Umbilical cord (tissue), 2 donors: ENCODE measurements around the gene NR2C2AP. TPM values are rescaled to one million over a fixed set of nuclear protein-coding genes. Genes with fewer than 3 reads are reported as not detected.

Experiments
- DNase-seq: peaks from one replicate; pipeline ENCODE4 v3.0.0-alpha.2; 2015; ENCODE audit warnings: low spot score
- total RNA-seq: library from RNA; depleted of rRNA; stranded (reverse); fragments of >200 nt; gene quantifications from one replicate; pipeline ENCODE4 v1.2.3, GENCODE V29; 2014; ENCODE audit warnings: low replicate concordance; ENCODE audit not compliant: insufficient read depth

The NR2C2AP gene
- total RNA-seq, 1 donor from 2014 or later = 4.8 TPM

DNA sequence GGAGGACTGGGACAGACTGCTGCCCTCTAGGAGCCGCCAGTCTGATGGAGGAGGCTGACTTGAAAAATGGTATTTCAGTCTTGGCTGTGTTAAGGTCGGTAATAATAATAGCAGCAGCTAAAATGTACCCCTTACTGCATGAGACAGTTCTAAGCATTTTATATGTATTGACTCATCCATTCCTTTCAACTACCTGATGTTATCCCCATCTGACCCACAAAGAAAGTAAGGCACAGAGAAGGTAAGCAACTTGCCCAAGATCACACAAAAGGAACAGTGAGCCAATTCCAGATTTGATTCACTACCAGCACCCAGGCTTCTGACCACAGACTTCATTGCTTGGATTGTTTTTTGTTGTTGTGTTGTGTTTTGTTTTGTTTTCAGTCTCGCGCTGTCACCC lies 12.6 kb upstream of the NR2C2AP start:
- no peak for DNase-seq

DNA sequence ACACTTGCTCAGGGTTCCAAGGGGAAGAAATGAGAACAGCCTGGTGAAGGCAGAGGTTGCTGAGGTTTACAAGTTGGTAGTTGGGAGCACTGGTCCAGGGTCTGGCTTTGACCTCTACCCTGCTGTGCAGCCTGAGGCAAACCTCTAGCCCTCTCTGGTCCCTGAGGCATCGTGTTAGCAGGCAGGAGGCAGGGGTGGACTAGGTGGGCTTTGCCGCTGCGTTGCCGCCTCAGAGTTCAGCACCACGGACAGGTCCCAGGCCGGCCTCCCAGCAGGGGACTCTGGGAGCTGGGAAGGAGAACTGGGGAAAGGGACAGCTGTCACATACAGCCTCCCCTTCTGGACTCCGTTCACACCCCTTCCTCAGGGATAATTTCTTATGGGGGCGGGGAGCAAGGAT lies 11.7 kb upstream of the NR2C2AP start:
- peak; percentile 44 for DNase-seq

DNA sequence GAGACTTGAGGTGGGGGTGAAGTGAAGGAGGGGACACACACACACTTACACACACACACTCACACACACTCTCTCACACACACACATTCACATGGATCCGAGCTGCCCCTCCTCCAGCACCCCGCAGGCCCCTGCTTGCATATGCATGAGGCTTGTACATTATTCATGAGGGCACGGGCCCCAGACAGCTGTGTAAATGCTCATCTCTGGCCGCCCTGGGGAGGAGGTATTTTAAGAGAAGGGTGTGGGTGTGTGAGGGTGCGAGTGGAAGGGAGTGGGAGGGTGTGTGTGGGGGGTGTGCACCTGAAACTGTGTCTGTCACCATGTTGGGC lies 10.9 kb upstream of the NR2C2AP start:
- no peak for DNase-seq

DNA sequence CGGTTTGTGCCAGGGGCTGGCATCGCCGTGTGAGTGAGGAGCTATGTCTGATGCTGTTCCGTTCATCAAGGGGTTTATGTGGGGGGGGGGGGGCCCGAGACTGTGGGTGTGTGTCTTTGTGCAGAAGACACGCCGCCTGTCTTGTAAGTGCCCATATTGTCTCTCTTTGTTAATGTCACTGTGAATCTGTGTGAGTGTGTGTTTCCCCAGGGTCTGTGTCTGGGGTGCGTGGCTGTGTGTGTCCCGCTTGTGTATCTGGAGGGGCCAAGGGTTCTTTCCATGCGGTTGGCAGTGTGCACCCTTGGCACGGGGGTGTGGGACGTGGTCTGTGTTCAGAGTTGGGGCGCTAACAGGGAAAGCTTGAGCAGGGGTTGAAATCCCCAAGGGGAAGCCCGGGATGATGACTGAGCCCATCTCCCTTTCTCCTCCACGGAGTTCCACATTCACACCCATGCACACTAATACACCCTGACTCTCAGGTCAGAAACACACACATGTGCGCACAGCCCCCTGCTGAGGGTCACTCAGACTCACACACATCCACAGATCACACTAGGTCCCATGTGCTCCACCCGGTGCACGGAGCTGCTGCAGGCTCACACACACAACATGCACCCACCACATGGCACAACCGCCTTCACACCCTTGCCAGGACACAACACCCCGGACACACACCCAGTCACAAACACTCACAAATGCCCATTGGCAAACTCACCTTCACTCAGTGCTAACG lies 10.4 kb upstream of the NR2C2AP start:
- no peak for DNase-seq

DNA sequence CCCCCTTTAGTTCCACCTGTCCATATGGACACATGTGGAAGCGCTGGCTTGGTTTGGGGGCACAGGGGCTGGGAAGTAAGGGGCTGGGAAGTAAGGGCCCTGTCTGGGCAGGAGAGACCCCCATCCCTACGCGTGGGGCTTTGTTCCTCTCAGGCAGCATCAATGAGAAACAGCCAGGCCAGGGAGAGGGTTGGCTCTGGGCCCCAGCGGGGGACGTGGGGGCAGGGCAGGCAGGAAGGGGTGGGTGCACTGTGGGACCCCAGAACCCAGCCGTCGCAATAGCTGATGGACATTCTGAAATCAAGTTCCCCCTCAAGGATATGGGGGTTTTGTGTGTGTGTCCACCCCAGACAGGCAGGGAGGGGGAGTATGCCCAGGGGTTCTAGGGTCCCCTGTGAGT lies 9.7 kb upstream of the NR2C2AP start:
- no peak for DNase-seq

DNA sequence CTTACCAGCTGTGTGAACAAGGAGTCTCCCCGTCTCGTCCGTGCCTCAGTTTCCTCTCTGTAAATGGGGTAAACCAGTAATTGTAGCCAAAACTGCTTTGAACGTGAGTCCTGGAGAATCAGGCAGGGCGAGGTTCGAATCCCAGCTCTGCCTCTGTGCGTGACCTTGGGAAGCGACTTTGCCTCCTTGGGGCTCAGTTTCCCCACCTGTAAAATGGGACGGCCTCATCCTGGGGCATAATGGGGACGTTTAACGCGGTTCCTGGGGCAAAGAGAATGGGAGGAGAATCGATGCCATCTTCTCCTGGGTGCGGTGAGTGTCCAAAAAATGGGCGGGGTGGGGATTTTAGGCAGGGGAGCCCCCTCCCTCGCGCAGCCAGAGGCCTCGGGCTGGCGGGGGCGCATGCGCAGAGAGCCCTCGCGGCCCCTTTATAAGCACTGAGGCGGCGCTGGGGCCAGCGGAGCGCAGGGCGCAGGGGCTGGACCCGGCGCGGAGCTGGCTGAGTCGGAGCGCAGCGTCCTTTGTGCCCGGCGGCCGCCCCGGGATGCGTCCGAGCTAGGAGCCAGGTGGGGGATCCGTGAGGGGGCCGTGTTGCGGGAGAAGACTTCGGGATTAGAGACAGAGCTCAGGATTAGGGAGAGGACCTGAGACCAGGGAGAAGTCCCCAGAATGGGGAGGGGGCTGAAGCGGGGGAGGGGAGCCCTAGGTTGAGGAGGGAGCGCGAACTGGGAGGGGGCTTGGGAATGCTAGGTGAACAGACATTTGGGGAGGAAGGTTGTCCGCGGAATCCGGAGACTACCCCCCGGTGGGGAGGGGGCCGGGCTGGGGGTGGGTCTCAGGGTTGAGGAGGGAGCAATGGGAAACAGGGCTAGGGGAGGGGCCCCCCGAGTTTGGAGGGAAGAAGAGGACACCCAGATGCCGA lies 8.5 kb upstream of the NR2C2AP start, which contains the start of gene NCAN:
NCAN (plus strand) TSS at position 460 of the 922 bp plus-strand sequence. CDS start 4,996 bp downstream, outside the sequence.
- DNase-seq = no peak

DNA sequence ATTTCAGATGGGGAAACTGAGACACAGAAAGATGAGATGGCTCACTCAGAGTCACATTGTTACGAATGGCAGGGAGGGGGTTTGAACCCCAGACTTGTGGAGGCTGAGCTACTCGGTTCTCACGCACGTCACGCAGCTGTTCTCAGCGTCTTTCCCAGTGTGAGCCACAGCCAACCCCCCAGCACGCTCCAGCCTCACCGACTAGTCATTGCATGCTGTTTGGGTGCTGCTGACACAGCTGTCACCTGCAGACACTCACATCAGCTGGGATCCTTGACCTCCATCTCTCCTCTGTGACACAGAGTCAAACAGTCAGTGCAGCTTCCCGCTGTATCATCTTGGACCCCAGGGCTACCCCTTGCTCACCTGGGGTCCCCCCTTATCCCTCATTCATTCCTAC lies 6.2 kb upstream of the NR2C2AP start:
- DNase-seq = no peak

DNA sequence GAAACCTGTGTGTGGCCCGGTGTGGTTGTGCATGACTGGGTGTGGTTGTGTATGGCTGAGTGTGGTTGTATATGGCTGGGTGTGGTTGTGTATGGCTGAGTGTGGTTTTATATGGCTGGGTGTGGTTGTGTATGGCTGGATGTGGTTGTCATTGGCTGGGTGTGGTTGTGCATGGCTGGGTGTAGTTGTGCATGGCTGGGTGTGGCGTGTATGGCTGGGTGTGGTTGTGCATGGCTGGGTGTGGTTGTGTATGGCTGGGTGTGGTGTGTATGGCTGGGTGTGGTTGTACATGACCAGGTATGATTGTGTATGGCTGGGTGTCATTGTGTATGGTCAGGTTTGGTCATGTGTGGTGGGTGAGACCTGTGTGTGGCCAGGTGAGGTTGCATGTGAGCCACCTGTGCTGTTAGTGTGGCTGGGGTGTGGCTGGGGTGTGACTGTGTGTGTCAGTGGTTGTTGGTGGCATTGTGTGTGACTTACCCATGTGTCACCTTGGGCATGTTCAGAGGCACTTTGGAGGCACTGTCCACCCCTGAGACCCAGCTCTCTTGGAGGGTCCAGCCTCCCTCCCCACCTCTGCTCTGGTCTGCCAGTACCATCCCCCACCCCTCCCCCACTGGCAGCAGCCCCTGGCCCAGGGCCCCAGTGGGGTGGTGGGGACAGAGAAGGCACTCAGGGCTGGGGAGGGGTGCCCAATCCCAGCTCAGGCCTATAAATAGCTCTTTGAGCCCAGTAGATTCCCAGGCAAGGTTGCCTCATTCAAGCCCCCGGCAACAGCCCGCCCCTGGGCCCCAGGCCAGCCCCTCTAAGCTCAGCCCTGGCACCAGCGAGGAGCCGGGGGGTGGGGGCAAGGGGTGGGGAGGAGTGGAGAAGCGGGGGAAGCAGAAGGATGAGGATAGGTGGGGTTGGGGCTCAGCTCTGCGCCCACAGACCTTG lies 4.7 kb upstream of the NR2C2AP start:
- no peak for DNase-seq

DNA sequence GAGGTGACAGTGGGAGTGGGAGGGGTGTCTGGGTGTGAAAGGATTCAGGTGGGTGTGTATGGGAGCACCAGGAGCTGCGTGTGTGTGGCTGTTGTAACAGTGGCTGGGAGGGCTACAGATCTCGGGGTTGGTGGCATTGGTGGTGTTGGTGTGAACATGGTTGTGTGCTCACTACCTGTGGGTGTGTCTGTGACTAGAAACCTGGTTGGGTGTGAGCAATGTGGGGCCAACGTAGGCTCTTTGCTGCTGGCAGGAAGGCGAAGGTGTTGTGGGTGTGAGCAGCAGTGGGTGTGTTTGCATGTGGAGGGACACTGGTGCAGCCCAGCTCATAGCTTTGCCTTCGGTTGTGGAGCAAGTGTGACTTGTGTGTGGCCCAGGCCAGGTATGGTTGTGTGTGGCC lies 3.7 kb upstream of the NR2C2AP start:
- no peak for DNase-seq

DNA sequence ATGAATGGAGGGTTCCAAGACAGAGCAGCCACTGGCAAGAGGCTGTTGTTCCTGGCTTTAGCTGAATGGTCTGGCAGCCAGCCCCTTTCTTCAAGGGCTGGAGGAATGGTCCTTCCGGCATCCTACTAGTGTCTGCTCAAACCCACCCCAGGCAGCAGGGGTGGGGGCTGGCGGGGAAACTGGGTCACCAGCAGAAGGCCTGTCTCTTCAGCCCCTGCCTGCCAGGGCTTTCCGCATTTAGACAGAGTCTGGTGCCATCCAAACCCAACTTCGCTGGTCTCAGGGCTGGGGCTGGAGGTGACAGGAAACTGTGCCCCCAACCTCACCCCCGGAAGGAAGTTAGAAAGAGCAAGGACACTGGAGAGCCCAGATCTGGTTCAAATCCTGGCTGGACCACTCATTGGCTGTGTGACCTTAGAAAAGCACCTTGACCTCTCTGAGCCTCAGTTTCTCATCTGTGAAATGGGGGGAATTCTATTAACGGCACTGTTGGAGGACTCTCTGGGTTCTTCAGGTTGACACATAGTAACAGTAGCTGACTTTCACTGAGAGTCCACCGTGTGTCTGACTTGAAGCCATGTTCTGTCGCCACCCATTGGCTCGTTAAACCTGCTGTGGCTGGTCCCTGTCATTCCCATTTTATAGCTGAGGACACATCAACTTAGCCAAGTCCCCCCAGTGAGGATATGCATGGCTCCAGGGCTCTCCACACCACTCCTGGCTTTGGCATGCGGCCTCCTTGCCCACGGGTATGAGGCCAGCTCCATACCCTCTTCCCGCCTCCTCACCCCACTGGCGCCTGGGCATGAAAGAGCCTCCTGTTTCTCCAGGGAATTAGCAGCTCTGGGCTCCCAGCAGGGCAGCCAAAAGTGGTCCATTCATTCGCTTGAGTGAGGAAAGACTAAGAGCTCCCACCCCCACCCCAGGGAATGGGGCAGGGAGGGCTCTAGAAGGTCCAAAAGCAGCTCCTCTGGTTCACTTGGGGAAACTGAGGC lies 2.5 kb upstream of the NR2C2AP start:
- DNase-seq = no peak

DNA sequence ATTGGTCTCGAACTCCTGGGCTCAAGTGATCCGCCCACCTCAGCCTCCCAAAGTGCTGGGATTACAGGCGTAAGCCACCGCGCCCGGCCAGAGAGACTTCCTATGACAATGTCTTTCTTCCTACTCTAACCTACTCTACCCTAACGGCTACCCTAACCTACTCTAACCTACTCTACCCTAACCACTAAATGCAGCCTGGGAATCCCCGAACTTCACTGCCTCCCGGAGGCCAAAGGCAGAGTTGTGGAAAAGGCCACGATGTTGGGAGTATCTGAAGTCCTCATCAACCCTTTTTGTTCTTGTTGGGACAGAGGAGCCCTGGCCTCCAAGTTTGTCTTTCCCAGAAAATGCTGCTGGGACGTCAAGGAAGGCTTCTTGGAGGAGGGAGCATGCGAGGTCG lies 967 bp upstream of the NR2C2AP start:
- no peak for DNase-seq

DNA sequence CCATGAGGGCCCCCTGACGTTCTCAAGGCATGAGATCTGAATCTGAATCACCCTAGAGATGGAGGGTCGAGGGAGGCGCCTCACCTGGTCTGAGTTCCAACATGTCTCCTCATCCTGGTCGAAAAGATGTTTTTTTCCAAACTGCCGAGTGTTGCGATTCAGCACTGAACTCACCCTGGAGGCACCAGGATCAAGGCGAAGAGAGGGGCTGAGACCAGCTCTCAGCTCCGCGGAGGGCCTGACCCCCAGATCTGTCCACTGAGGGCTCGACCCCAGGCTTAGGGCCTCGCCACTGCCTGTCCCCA lies 555 bp downstream of the NR2C2AP start:
- DNase-seq = peak; percentile 9

DNA sequence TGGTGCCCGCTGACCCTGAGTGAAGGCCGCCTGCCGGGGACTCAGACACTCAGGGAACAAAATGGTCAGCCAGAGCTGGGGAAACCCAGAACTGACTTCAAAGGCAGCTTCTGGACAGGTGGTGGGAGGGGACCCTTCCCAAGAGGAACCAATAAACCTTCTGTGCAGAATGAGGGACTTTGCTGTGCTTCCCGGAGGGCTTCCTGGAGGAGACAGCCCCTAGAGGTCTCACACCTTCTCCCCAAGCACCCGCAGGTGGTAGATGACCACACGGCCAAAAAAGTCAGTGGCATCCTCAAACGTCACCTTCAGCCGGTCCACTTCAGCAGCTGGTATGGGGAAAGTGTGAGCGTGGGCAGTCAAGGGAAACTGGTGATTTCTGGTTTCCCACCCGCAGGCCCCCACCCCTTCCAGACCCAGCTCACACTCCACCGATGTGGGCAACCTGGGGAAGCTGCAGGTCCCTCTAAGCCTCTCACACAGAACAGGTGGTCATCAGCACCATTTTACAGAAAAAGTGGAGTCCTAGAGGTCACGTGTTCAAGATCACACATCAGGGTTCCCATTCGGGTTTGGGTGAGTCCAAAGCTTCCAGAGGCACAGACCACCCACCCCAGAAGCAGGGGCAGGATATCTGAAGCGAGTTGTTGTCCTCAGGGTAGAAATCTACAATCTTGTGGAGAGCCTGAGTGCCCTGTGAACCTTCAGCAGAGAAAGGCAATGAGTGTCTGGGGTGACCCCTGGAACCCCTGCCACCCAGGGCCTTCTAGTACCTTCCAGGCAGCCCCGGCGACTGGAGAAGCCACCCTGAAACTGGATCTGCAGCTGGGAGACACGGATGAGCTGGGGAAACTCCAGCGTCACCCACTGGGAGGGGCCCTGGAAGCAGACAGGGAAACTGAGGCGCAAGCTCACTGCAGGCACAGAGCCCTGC lies 1.2 kb downstream of the NR2C2AP start:
- no peak for DNase-seq

DNA sequence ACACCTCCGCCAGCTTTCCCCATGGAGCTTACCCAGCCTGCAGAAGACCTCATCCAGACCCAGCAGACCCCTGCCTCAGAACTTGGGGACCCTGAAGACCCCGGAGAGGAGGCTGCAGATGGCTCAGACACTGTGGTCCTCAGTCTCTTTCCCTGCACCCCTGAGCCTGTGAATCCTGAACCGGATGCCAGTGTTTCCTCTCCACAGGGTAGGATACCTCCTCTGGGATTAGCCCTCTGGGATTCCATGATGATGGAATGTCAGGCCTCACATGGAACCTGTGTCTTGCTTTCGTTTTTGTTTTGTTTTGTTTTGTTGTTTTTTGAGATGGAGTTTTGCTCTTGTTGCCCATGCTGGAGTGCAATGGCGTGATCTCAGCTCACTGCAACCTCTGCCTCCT lies 9.3 kb downstream of the NR2C2AP start:
- DNase-seq = no peak

DNA sequence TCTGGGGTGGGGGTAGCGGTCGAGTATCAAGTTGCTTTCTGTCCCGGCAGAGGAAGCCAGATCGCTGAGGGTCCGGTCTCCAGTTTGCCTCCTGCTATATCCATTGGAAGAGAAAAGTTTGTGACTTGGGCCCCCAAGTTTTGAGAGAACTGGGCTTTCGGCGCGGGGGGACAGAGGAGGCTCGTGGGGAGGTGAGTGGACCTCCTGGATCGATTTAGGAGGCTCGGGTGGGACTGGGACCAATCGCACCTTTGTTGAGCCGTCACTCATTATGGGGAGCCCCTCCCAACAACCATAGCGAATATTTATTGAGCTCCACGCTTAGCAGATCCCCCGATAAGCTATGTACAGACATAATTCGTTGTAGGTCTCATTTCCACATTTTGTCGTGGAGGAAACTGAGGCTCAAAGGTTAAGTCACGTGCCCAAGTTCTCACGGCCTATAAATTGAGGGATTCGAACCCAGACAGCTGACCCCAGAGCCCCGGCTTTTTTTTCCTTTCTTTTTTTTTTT lies 10.2 kb downstream of the NR2C2AP start:
- DNase-seq = no peak

DNA sequence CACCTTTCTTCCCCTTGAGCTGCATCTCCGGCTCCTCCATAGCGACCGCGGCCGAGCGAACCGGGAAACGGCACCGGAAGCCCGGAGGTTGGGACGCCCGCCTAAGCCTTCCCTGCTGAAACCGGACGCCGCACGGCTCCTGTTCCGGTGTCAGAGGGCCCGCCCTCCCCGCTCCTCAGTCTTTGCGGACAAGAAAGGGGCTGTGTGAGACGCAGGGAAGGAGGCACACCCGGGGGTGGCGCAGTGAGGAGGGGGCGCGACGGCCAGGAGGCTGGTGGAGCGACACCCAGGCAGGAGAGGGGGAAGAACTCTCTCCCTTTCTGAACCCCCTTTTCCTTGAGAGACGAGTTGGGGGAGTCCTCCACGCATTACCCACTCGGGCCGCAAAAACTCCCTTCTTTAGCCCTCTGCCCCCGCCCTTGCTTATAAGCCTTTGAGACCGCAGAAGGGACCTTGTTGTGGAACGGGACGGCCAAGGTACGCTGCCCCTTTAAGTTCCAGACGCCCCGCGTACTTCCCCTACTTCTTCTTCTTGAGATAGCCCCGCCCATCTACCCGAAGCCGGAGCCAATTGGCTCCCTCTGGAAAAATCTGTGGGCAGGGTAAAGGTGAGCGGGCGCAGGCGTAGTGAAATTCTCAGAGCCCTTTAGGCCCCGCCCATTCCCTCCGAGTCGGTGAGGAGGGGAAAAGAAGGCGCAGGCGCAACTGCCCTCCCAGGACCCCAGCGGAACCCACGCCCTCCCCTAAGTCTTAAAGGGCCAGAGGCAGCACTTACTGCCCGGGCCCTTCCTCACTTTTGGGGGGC lies 10.9 kb downstream of the NR2C2AP start, which contains the start of the genes BORCS8 and RFXANK:
BORCS8 (minus strand) TSS at position 75 of the 805 bp plus-strand sequence; CDS start at position 40, 35 bp downstream.
RFXANK (plus strand) TSS at position 181 of the 805 bp plus-strand sequence. CDS start 1,689 bp downstream, outside the sequence.
- peak; percentile 100 for DNase-seq

DNA sequence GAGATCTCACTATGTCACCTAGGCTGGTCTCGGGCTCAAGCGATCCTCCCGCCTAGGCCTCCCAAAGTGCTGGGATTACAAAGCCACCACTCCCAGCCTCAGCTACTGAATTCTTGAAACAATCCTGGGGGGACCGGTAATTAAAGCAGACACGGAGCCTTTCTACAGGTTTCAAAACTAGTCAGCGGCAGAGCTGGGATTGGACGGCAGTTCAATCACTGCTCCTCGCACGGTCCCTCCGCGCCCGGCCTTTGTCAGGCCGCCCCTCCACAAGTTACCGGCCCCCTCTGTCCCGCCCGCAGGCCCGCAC lies 11.5 kb downstream of the NR2C2AP start:
- no peak for DNase-seq

DNA sequence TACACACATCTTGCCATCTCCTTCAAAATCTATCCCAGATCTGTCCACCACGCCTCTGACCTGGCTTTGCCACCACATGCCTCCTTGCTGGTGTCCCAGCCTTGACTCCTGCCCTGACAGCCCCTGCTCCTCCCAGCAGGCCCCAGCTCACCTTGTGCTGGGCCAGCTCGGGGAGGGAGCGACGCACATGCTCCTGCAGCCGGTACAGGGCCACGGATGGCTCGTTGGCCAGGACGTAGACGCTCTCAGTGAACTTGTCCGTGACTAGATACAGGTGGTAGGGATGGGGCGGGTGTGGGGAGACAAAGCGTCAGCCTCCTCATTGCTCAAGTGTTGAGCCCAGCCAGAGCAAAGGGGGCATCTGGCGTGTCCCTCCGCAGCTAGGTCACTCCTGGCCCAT lies 16.5 kb downstream of the NR2C2AP start:
- no peak for DNase-seq
